Ishikawa (cell line): ENCODE data around the gene PRKAG1.

ENCODE experiments used
- CEBPB ChIP-seq: IDR thresholded peaks from 2 replicates; pipeline ENCODE4 v1.6.1; 2012
- CREB1 ChIP-seq: IDR thresholded peaks from 2 replicates; pipeline ENCODE4 v1.6.1; 2012; ENCODE audit warnings: low read depth
- EGR1 ChIP-seq: IDR thresholded peaks from 2 replicates; pipeline ENCODE4 v1.6.1; 2012
- EP300 ChIP-seq: IDR thresholded peaks from 2 replicates; pipeline ENCODE4 v1.6.1; 2012; ENCODE audit warnings: borderline replicate concordance
- FOXM1 ChIP-seq: IDR thresholded peaks from 2 replicates; pipeline ENCODE4 v1.6.1; 2012; ENCODE audit warnings: low read depth, borderline replicate concordance
- MAX ChIP-seq: IDR thresholded peaks from 2 replicates; pipeline ENCODE4 v1.6.1; 2012
- NFIC ChIP-seq: IDR thresholded peaks from 2 replicates; pipeline ENCODE4 v1.6.1; 2012
- RAD21 ChIP-seq: IDR thresholded peaks from 2 replicates; pipeline ENCODE4 v1.6.1; 2012; ENCODE audit warnings: low read depth
- REST ChIP-seq: IDR thresholded peaks from 2 replicates; pipeline ENCODE4 v1.6.1; 2012; ENCODE audit warnings: low read depth, mild to moderate bottlenecking
- TAF1 ChIP-seq: IDR thresholded peaks from 2 replicates; pipeline ENCODE4 v1.6.1; 2012; ENCODE audit warnings: low read depth, mild to moderate bottlenecking
- TCF12 ChIP-seq: IDR thresholded peaks from 2 replicates; pipeline ENCODE4 v1.6.1; 2012; ENCODE audit warnings: low read depth
- TEAD4 ChIP-seq: IDR thresholded peaks from 2 replicates; pipeline ENCODE4 v1.6.1; 2012
- USF1 ChIP-seq: IDR thresholded peaks from 2 replicates; pipeline ENCODE4 v1.6.1; 2012
- YY1 ChIP-seq: IDR thresholded peaks from 2 replicates; pipeline ENCODE4 v1.6.1; 2012; ENCODE audit warnings: low read depth
- ZBTB7A ChIP-seq: IDR thresholded peaks from 2 replicates; pipeline ENCODE4 v1.6.1; 2012; ENCODE audit warnings: low read depth

The PRKAG1 gene

GRCh38 chr12:48969833-48970701 lies 48.5 kb downstream of the PRKAG1 start:
- no peak for TF ChIP-seq ZBTB7A
- no peak for TF ChIP-seq NFIC
- no peak for TF ChIP-seq FOXM1
- no peak for TF ChIP-seq YY1
- TF ChIP-seq TCF12, result no peak
- TF ChIP-seq CEBPB, result no peak
- TF ChIP-seq REST, result no peak
- TF ChIP-seq MAX, result no peak
- no peak for TF ChIP-seq EGR1
- no peak for TF ChIP-seq EP300
- TF ChIP-seq RAD21, result no peak

GRCh38 chr12:48969160-48969771 lies 49.3 kb downstream of the PRKAG1 start:
- TF ChIP-seq RAD21 (no peak), YY1 (no peak), TAF1 (no peak), ZBTB7A (no peak), NFIC (no peak), EP300 (no peak), EGR1 (no peak), TEAD4 (no peak)

GRCh38 chr12:48968467-48968866 lies 50.1 kb downstream of the PRKAG1 start:
- TF ChIP-seq RAD21 (no peak), FOXM1 (no peak), EP300 (no peak), ZBTB7A (no peak), MAX (no peak), CREB1 (no peak), TEAD4 (no peak), USF1 (no peak), CEBPB (no peak), NFIC (no peak)

- TF ChIP-seq MAX (no peak), NFIC (no peak), EP300 (no peak)
These were observed 50.6 kb downstream of the PRKAG1 start for GRCh38 chr12:48967991-48968390.

- TF ChIP-seq RAD21 (no peak), EGR1 (no peak), TEAD4 (no peak), REST (no peak), USF1 (no peak), CEBPB (no peak), TAF1 (no peak), NFIC (no peak), EP300 (no peak), ZBTB7A (no peak), CREB1 (no peak), FOXM1 (no peak), TCF12 (no peak), YY1 (no peak), MAX (no peak)
These were observed 52.2 kb downstream of the PRKAG1 start for GRCh38 chr12:48966177-48966895.
